Activated naive CD4-positive, alpha-beta T cell treated with anti-CD3 and anti-CD28 coated beads for 36 hours (primary cell): ENCODE data around the gene TMEM95. TPM values are rescaled to one million over a fixed set of nuclear protein-coding genes. Genes with fewer than 3 reads are reported as not detected.
"Not testable (repeated sequence)": the region's sequence is repeated elsewhere in the genome, so short reads cannot be mapped to it uniquely, and the experiment has no call there.

Source experiments
- CTCF ChIA-PET: fragments of 350-600 bp; sonication (Branson Sonifier 250); formaldehyde crosslinking; loops from one replicate; lab custom pipeline; 2021; ENCODE audit warnings: antibody characterized with exemption; lab: Charles Lee
- DNase-seq: peaks from one replicate; pipeline ENCODE4 v3.0.0-alpha.2; 2020
- H3K27ac Mint-ChIP-seq: one replicate; pipeline ENCODE4 v1.8.0; 2021; ENCODE audit warnings: mild to moderate bottlenecking, mixed read lengths
- H3K27me3 Mint-ChIP-seq: one replicate; pipeline ENCODE4 v1.8.0; 2021; ENCODE audit warnings: low read depth, mixed read lengths
- H3K36me3 Mint-ChIP-seq: one replicate; pipeline ENCODE4 v1.8.0; 2021; ENCODE audit warnings: low read depth, mixed read lengths
- H3K4me1 Mint-ChIP-seq: one replicate; pipeline ENCODE4 v1.8.0; 2021; ENCODE audit warnings: low read depth, mixed read lengths
- H3K4me3 Mint-ChIP-seq: one replicate; pipeline ENCODE4 v1.8.0; 2021; ENCODE audit warnings: mild to moderate bottlenecking, moderate library complexity, mixed read lengths
- H3K9me3 Mint-ChIP-seq: one replicate; pipeline ENCODE4 v1.8.0; 2021; ENCODE audit warnings: mixed read lengths
- intact Hi-C: fragments of 100-400 bp; cut with micrococcal nuclease; formaldehyde crosslinking; loops from one replicate; pipeline ENCODE4 v1.15.1; 2023
- total RNA-seq, 2 experiments: library from RNA; stranded (reverse); gene quantifications; one replicate each; pipeline ENCODE4 v1.2.3, GENCODE V29; 2021

The TMEM95 gene
- total RNA-seq, 2 experiments from 2014 or later, result not detected

DNA sequence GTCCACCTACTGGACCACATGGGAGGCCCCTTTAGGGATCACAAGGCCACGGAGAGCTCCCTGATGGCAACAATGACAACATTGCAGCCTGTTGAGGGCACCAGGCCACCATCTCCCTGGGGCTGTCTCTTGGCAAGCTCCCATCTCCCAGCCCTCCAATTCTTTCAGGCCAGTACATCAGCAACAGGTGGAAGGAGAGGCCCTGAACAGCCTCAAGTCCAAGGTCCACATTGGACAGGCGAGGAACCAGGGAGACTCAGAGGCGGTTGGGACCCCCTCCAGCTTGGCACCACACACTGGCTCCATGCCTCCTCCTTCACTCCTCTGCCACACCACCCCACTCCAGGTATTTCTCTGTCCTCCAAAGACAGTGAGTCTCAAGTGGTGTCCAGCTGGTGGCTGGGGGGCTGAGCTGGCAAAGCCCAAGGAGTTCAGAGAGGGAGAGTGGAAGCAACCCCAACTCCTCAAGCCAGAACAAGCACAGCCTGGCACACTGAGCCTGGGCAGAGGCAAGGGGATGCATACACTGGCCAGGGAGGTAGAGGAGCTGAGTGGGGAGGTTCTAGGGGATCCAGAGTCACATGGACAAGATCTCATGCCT lies 19.9 kb upstream of the TMEM95 start:
- Mint-ChIP-seq H3K9me3 (no peaks in the 10 kb centered on the region), H3K4me1 (peaks cover 65% of the 10 kb centered on the region), H3K27me3 (no peaks in the 10 kb centered on the region), H3K4me3 (peak overlapping the region; percentile 96), H3K27ac (peak overlapping the region; percentile 98), H3K36me3 (peaks cover 22% of the 10 kb centered on the region)
- intact Hi-C loops, result loop anchor here (5.0 to 10.0 kb wide), 2 partner anchors 147 to 510 kb away; partner anchors contain the start of genes POLR2A and SLC35G6
- CTCF ChIA-PET, result interaction anchor here (0.6 to 4.2 kb wide), 8 partner anchors 9 to 226 kb away, joined by 3 to 42 read pairs (median 8); no protein-coding TSS in a partner anchor
- DNase-seq, result no peak

GRCh38 chr17:7335765-7336164 lies 19.2 kb upstream of the TMEM95 start:
- H3K27me3 Mint-ChIP-seq, DNase-seq, H3K9me3 Mint-ChIP-seq: not testable (repeated sequence)
- peaks cover 25% of the 10 kb centered on the region for H3K36me3 Mint-ChIP-seq
- intact Hi-C loops, result loop anchor here (1.0 to 10.0 kb wide), 3 partner anchors 15 to 509 kb away; partner anchors contain the start of gene EIF5A
- H3K4me3 Mint-ChIP-seq, result peak overlapping the region; percentile 96
- peaks cover 64% of the 10 kb centered on the region for H3K4me1 Mint-ChIP-seq
- CTCF ChIA-PET, result interaction anchor here (0.8 to 4.2 kb wide), 8 partner anchors 10 to 225 kb away, joined by 3 to 42 read pairs (median 8); partner anchors contain the start of gene TMEM95
- H3K27ac Mint-ChIP-seq, result peak overlapping the region; percentile 98

DNA sequence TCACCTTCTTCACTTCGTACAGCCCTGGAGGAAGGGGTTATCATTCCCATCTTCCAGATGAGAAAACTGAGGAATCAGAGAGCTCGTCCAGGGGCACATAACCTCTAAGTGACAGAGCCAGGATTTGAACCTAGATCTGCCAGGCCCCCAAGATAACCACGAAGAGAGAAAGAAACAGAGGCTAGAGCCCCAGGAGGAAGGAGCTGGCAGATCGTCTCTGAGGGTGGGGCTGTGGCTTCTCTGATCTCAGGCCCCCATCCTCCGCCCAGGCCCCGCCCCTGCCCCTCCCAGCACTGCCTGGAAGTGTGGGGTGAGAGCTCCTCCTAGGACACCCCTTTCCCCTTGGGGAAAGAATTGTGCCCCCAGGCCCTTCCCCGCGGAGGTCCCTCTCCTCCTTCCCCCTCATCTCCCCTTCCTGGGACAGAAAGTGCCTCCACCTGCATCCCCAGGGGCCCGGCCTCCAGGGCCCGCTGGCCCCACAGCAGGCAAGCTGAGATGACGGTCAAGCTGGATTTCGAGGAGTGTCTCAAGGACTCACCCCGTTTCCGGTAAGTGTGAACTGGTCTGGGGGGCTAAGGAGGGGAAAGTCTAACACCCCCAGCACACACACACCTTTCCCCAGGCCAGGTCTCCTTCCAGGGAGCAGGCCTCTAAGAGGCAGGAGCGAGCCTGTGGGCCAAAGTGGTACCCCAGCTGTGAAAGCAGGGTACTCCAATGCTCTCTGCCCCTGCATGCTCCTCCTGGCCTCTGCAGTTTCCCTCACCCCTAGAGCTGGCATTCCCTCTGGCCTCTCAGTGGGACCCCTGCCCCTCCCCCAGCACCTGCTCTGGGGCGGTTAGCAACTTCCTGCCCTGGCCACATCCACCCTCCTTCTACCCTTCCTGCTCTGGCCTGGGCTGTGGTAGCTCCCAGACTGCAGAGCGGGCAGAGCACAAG lies 18.4 kb upstream of the TMEM95 start, which contains the start of gene ACAP1:
Gene ACAP1 (plus strand): TSS at position 290 of the 936 bp plus-strand sequence. CDS start 206 bp downstream, at position 496.
- CTCF ChIA-PET, result interaction anchor here (0.5 to 4.2 kb wide), 12 partner anchors 9 to 253 kb away, joined by 3 to 42 read pairs (median 6); partner anchors contain the start of genes SOX15 and TMEM95
- H3K27ac Mint-ChIP-seq, result peak within 1 kb of the TSS; percentile 98
- H3K27me3 Mint-ChIP-seq, result no peaks in the 10 kb centered on the region
- peaks cover 27% of the 10 kb centered on the region for H3K36me3 Mint-ChIP-seq
- peaks cover 59% of the 10 kb centered on the region for H3K4me1 Mint-ChIP-seq
- intact Hi-C loops, result loop anchor here (1.0 to 10.0 kb wide), 3 partner anchors 14 to 508 kb away; partner anchors contain the start of gene EIF5A
- no peaks in the 10 kb centered on the region for H3K9me3 Mint-ChIP-seq
- peak within 1 kb of the TSS; percentile 96 for H3K4me3 Mint-ChIP-seq
- peak; percentile 95 for DNase-seq

DNA sequence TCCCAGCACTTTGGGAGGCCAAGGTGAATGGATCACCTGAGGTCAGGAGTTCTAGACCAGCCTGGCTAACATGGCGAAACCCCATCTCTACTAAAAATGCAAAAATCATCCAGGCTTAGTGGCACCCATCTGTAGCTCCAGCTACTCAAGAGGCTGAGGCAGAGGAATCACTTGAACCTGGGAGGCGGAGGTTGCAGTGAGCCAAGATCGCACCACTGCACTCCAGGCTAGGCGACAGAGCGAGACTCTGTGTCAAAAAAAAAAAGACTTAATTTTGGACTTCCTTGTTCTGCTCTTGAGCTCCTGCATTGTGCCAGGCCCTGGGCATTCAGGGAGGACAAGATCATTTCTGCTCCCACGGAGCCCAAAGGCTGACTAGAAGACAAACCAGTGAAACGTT lies 17.4 kb upstream of the TMEM95 start:
- Mint-ChIP-seq H3K4me1 (peaks cover 50% of the 10 kb centered on the region), H3K36me3 (peaks cover 35% of the 10 kb centered on the region), H3K4me3 (peak overlapping the region; percentile 96), H3K27ac (peak overlapping the region; percentile 98)
- DNase-seq, H3K9me3 Mint-ChIP-seq, H3K27me3 Mint-ChIP-seq: not testable (repeated sequence)
- intact Hi-C loops, result loop anchor here (2.0 to 10.0 kb wide), 2 partner anchors 13 to 507 kb away; no protein-coding TSS in a partner anchor
- CTCF ChIA-PET, result interaction anchor here (0.6 to 4.2 kb wide), 10 partner anchors 8 to 252 kb away, joined by 3 to 42 read pairs (median 6); partner anchors contain the start of genes NEURL4, SOX15 and TMEM95

- peaks cover 37% of the 10 kb centered on the region for H3K4me1 Mint-ChIP-seq
Observed at GRCh38 chr17:7340179-7340578, 14.8 kb upstream of the TMEM95 start.

GRCh38 chr17:7341842-7342241 lies 13.1 kb upstream of the TMEM95 start:
- no peaks in the 10 kb centered on the region for H3K27me3 Mint-ChIP-seq
- DNase-seq, result no peak
- no peak overlapping the region for H3K27ac Mint-ChIP-seq
- H3K9me3 Mint-ChIP-seq, result no peaks in the 10 kb centered on the region
- H3K4me3 Mint-ChIP-seq, result no peak overlapping the region
- peaks cover 38% of the 10 kb centered on the region for H3K36me3 Mint-ChIP-seq
- H3K4me1 Mint-ChIP-seq, result peaks cover 26% of the 10 kb centered on the region
- CTCF ChIA-PET, result interaction anchor here (1.0 kb wide), 1 partner anchor 14 kb away, joined by 3 read pairs; no protein-coding TSS in a partner anchor
- intact Hi-C loops, result no loop called here

More at GRCh38 chr17:7340179-7340578, 14.8 kb upstream of the TMEM95 start:
- H3K36me3 Mint-ChIP-seq, result peaks cover 40% of the 10 kb centered on the region
- CTCF ChIA-PET, result interaction anchor here (1.0 kb wide), 2 partner anchors 8 to 15 kb away, joined by 3 to 4 read pairs; no protein-coding TSS in a partner anchor
- DNase-seq, result no peak
- no peaks in the 10 kb centered on the region for H3K27me3 Mint-ChIP-seq
- intact Hi-C loops, result no loop called here
- H3K9me3 Mint-ChIP-seq, result no peaks in the 10 kb centered on the region
- no peak overlapping the region for H3K27ac Mint-ChIP-seq
- H3K4me3 Mint-ChIP-seq, result no peak overlapping the region

- CTCF ChIA-PET, result interaction anchor here (2.3 to 2.4 kb wide), 2 partner anchors 17 to 62 kb away, joined by 6 to 7 read pairs; partner anchors contain the start of gene SLC2A4
- Mint-ChIP-seq H3K27ac (no peak overlapping the region), H3K9me3 (no peaks in the 10 kb centered on the region), H3K36me3 (peaks cover 34% of the 10 kb centered on the region), H3K4me3 (no peak overlapping the region), H3K4me1 (peaks cover 15% of the 10 kb centered on the region), H3K27me3 (no peaks in the 10 kb centered on the region)
- no peak for DNase-seq
- intact Hi-C loops, result no loop called here
Observed at GRCh38 chr17:7343250-7343649, 11.7 kb upstream of the TMEM95 start.

DNA sequence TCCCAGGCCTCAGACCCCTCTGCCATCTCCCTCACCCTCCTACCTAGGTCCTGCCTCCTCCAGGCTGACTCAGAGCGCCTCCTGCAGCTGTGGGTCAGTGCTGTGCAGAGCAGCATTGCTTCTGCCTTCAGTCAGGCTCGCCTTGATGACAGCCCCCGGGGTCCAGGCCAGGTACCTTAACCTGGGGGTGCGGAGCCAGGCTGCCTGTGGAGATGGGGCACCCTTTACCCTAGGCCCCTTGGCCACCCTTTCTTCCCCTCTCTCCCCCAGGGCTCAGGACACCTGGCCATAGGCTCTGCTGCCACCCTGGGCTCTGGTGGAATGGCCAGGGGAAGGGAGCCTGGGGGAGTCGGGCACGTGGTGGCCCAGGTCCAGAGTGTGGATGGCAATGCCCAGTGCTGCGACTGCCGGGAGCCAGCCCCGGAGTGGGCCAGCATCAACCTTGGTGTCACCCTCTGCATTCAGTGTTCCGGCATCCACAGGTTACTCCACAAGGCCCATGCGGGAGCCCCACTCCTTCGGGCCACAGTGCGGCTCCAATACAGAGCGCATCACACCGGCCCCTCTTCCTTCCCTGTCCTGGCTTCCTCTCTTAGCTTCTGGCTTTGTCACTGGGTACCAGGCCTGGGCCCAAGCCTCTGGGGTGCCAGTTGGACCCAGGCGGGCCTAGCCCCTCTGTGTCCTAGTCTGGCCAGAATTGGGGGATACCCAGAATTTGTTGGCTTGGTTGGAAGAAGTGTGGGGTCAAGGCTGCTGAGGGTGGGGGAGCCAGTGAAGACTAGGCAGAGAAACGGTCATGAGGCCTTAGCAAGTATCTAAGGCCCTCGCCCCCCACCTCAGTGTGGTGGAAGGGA lies 8.0 kb upstream of the TMEM95 start:
- CTCF ChIA-PET, result interaction anchor here (0.6 to 3.5 kb wide), 6 partner anchors 10 to 29 kb away, joined by 3 to 15 read pairs (median 5); partner anchors contain the start of genes ACAP1 and NEURL4
- no peak overlapping the region for H3K27ac Mint-ChIP-seq
- no peak for DNase-seq
- intact Hi-C loops, result loop anchor here (1.0 kb wide), 2 partner anchors 23 to 67 kb away; no protein-coding TSS in a partner anchor
- H3K9me3 Mint-ChIP-seq, result no peaks in the 10 kb centered on the region
- H3K36me3 Mint-ChIP-seq, result peaks cover 29% of the 10 kb centered on the region
- peaks cover 21% of the 10 kb centered on the region for H3K4me1 Mint-ChIP-seq
- H3K4me3 Mint-ChIP-seq, result no peak overlapping the region
- no peaks in the 10 kb centered on the region for H3K27me3 Mint-ChIP-seq

- no peak overlapping the region for H3K4me3 Mint-ChIP-seq
- peaks cover 27% of the 10 kb centered on the region for H3K4me1 Mint-ChIP-seq
- H3K27ac Mint-ChIP-seq, result no peak overlapping the region
- CTCF ChIA-PET, result interaction anchor here (0.6 to 3.5 kb wide), 8 partner anchors 8 to 28 kb away, joined by 3 to 15 read pairs (median 3); partner anchors contain the start of genes ACAP1 and NEURL4
- H3K27me3 Mint-ChIP-seq, result no peaks in the 10 kb centered on the region
- no peaks in the 10 kb centered on the region for H3K9me3 Mint-ChIP-seq
- no peak for DNase-seq
- intact Hi-C loops, result no loop called here
- peaks cover 25% of the 10 kb centered on the region for H3K36me3 Mint-ChIP-seq
Observed at GRCh38 chr17:7347630-7348477, 7.1 kb upstream of the TMEM95 start.

- no peak for DNase-seq
- intact Hi-C loops, result no loop called here
- peaks cover 22% of the 10 kb centered on the region for H3K36me3 Mint-ChIP-seq
- H3K27ac Mint-ChIP-seq, result no peak overlapping the region
- no peak overlapping the region for H3K4me3 Mint-ChIP-seq
- CTCF ChIA-PET, result interaction anchor here (0.7 to 3.5 kb wide), 7 partner anchors 9 to 32 kb away, joined by 3 to 15 read pairs (median 3); partner anchors contain the start of gene ACAP1
- no peaks in the 10 kb centered on the region for H3K27me3 Mint-ChIP-seq
- peaks cover 28% of the 10 kb centered on the region for H3K4me1 Mint-ChIP-seq
- H3K9me3 Mint-ChIP-seq, result no peaks in the 10 kb centered on the region
Observed at GRCh38 chr17:7348478-7349242, 6.3 kb upstream of the TMEM95 start.
